T-helper 17 cell (primary cell): Measurements from ENCODE around the gene RAB36. TPM values are rescaled to one million over a fixed set of nuclear protein-coding genes. Genes with fewer than 3 reads are reported as not detected.

Experiments
- ATAC-seq: fragments of 150-1000 bp; cut with Tn5 transposase; 2 replicates; pipeline ENCODE4 v1.10.0; 2021; ENCODE audit warnings: mild to moderate bottlenecking, moderate library complexity
- DNase-seq, 3 donors: peaks; one replicate each; pipeline versions ENCODE4 v3.0.0 to v3.0.0-alpha.2; 2020 to 2021
- H3K9me3 ChIP-seq: one replicate; pipeline ENCODE4 v1.7.0; 2013; ENCODE audit warnings: low read length, mild to moderate bottlenecking; ENCODE audit not compliant: control insufficient read depth, poor library complexity, severe bottlenecking
- H3K27ac Mint-ChIP-seq: one replicate; pipeline ENCODE4 v1.8.0; 2022; ENCODE audit warnings: mild to moderate bottlenecking, moderate library complexity, mixed read lengths
- H3K27me3 Mint-ChIP-seq: one replicate; pipeline ENCODE4 v1.8.0; 2022; ENCODE audit warnings: mixed read lengths
- H3K36me3 Mint-ChIP-seq: one replicate; pipeline ENCODE4 v1.8.0; 2022; ENCODE audit warnings: low read depth, mixed read lengths
- H3K4me1 Mint-ChIP-seq: one replicate; pipeline ENCODE4 v1.8.0; 2022; ENCODE audit warnings: mild to moderate bottlenecking, mixed read lengths
- H3K4me3 Mint-ChIP-seq: one replicate; pipeline ENCODE4 v1.8.0; 2022; ENCODE audit warnings: mild to moderate bottlenecking, moderate library complexity, mixed read lengths
- total RNA-seq, 4 donors: library from RNA in 2 of 4; stranded (reverse) in 2 of 4; gene quantifications; one replicate each; pipeline ENCODE4 v1.2.3 and lab custom pipeline; 2022 to 2026

Gene RAB36, protein sequence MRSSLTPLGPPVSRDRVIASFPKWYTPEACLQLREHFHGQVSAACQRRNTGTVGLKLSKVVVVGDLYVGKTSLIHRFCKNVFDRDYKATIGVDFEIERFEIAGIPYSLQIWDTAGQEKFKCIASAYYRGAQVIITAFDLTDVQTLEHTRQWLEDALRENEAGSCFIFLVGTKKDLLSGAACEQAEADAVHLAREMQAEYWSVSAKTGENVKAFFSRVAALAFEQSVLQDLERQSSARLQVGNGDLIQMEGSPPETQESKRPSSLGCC
- total RNA-seq, result 1 to 10 TPM; 1.1 to 2.4 TPM
- 0.68 to 0.93 reads per million in 2 donors for total RNA-seq (lab: John Stamatoyannopoulos, UW)

- Mint-ChIP-seq H3K27ac (peak within 1 kb of the TSS; percentile 99), H3K36me3 (no peaks in the 10 kb centered on the region), H3K4me1 (peaks cover 32% of the 10 kb centered on the region), H3K4me3 (peak within 1 kb of the TSS; percentile 78), H3K27me3 (no peaks in the 10 kb centered on the region)
- H3K9me3 ChIP-seq, result no peaks in the 10 kb centered on the region
- ATAC-seq, result peak; percentile 74
- DNase-seq, result peak; percentile 91 to 94 (median 93)
These were observed at the start of gene RAB36 for GRCh38 chr22:23144932-23145877. Gene RAB36 (plus strand): TSS chr22:23145477. CDS start chr22:23146617, 1,140 bp downstream.

DNA sequence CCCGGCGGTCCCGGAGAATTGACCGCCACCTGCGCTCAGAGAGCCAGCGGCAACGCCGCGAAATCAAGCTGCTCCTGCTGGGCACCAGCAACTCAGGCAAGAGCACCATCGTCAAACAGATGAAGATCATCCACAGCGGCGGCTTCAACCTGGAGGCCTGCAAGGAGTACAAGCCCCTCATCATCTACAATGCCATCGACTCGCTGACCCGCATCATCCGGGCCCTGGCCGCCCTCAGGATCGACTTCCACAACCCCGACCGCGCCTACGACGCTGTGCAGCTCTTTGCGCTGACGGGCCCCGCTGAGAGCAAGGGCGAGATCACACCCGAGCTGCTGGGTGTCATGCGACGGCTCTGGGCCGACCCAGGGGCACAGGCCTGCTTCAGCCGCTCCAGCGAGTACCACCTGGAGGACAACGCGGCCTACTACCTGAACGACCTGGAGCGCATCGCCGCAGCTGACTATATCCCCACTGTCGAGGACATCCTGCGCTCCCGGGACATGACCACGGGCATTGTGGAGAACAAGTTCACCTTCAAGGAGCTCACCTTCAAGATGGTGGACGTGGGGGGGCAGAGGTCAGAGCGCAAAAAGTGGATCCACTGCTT lies 49.4 kb upstream of the RAB36 start:
- no peaks in the 10 kb centered on the region for H3K27me3 Mint-ChIP-seq
- no peaks in the 10 kb centered on the region for H3K4me1 Mint-ChIP-seq
- no peaks in the 10 kb centered on the region for H3K9me3 ChIP-seq
- DNase-seq, result no peak
- H3K4me3 Mint-ChIP-seq, result no peak overlapping the region
- peaks cover 2% of the 10 kb centered on the region for H3K36me3 Mint-ChIP-seq
- H3K27ac Mint-ChIP-seq, result no peak overlapping the region
- no peak for ATAC-seq

DNA sequence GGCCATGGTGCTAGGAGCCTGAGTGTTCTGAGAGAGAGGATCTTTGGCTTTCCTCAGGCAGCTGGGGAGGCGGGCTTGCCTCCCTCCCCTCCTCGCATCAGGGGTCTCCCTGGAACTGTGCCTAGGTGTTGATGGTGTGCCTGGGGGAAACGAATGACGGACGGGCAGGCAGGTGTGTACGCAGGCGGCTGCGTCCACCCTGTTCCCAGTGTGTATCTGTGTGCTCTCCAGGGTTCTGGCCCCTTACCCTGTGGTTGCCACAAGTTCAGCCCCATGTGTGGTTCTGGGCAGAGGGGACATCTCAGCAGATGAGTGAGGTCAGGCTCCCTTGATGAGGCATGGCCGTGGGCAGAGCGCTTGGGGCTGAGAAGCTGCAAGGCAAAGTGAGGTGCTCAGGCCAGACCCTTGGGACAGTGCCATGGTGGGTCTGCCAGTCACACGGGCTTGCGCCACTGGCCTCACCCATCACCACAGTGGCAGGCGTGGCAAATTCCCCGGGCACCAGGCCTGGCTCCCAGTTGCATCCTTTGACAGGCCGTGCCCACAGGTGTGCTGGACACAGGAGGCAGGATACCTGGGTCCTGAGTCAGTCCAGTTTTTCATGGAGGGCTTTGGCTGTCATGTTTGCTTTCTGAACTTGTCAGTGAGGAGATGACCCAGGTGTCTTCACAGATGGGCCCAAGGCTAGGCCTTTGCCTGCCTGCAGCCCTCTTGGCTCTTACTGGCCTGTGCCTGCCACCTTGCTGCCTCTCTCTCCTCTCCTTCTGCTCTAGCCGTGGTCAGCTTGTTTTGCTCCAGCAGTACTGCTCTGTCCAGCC lies 47.7 kb upstream of the RAB36 start:
- Mint-ChIP-seq H3K4me3 (no peak overlapping the region), H3K27ac (no peak overlapping the region)
- DNase-seq, result no peak

DNA sequence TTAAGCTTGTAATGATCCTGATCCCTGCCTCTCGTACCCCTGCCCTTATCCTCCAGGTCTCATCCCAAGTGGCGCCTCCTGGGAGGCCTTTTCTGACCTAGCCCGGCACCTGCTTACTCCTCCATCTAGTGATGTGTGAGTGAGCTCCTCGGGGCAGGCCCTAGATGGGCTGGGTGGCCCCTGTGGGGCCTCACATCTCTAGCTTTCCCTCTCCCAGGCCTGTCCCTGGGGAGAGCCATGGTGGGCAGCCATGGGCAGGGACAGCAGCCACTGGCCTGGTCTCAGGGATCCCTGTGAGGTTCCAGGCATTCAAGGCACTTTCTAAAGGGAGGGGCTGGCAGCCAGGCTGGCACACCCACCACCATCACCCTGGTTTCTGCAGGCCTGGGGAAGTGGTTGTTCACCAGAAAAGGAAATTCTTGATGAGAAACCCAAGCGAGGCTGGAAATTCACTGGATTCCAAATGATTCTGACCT lies 47.0 kb upstream of the RAB36 start:
- H3K4me1 Mint-ChIP-seq, result no peaks in the 10 kb centered on the region
- H3K9me3 ChIP-seq, result no peaks in the 10 kb centered on the region
- H3K27ac Mint-ChIP-seq, result no peak overlapping the region
- peaks cover 2% of the 10 kb centered on the region for H3K36me3 Mint-ChIP-seq
- DNase-seq (no peak), ATAC-seq (no peak)
- H3K4me3 Mint-ChIP-seq, result no peak overlapping the region
- no peaks in the 10 kb centered on the region for H3K27me3 Mint-ChIP-seq

More for the DNA sequence above, 47.7 kb upstream of the RAB36 start:
- Mint-ChIP-seq H3K27me3 (no peaks in the 10 kb centered on the region), H3K36me3 (peaks cover 2% of the 10 kb centered on the region), H3K4me1 (no peaks in the 10 kb centered on the region)
- H3K9me3 ChIP-seq, result no peaks in the 10 kb centered on the region
- no peak for ATAC-seq

DNA sequence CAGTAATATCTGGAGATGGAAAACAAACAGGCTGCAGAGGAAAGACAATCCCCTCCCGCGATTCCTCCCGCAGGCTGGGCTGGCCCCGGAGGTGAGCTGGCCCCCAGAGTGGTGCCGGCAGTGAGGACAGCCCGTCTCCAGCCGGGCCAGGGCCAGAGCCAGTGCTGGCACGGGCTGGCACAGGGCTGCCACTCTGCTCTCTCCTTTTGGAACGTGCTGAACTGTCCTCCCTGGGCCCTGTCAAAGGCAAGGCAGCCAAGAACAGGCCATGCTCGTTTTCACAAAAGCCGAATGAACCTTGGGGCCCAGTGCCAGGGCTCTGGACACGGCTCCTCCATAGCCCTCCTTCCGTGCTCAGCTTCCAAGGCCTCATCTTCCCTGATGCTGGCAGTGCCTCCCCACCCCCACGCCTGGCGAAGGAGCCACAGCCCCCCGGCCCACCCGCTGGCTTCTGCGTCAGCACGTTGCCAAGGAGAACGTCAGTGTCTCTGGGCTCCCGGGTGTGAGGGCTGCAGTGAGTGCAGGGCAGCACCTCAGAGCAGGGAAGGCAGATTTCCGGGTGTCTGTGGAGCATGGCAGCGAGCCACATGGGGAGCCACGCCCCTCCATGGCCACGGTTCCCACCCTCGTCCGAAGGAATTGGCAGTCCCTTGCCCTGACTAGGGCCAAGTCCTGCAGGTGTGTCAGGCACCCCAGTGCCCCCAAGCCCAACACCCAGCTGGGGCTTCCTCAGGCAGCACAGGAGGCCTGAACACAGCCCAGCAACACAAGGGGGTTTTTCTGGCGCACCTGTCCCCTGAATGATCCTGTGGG lies 46.4 kb upstream of the RAB36 start:
- no peak for ATAC-seq
- H3K27me3 Mint-ChIP-seq, result no peaks in the 10 kb centered on the region
- DNase-seq, result no peak
- no peaks in the 10 kb centered on the region for H3K9me3 ChIP-seq
- peaks cover 2% of the 10 kb centered on the region for H3K36me3 Mint-ChIP-seq
- no peak overlapping the region for H3K27ac Mint-ChIP-seq
- H3K4me1 Mint-ChIP-seq, result no peaks in the 10 kb centered on the region
- H3K4me3 Mint-ChIP-seq, result no peak overlapping the region

DNA sequence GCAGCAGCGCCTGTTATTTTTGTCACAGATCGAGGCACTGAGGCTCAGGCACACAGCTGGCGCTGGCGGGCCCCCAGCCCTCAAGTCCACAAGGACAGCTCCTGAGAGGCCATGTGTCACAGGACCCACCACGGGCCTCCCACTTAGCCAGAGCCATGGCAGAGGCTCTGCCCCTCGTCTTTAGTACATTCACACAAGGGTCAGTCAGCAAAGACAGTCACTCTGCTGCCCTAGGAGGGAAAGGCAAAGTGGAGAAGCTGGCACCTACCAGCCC lies 45.8 kb upstream of the RAB36 start:
- H3K27ac Mint-ChIP-seq, result no peak overlapping the region
- peaks cover 2% of the 10 kb centered on the region for H3K36me3 Mint-ChIP-seq
- no peaks in the 10 kb centered on the region for H3K9me3 ChIP-seq
- DNase-seq (no peak), ATAC-seq (no peak)
- H3K27me3 Mint-ChIP-seq, result no peaks in the 10 kb centered on the region
- no peak overlapping the region for H3K4me3 Mint-ChIP-seq
- H3K4me1 Mint-ChIP-seq, result no peaks in the 10 kb centered on the region

GRCh38 chr22:23100124-23100801 lies 45.0 kb upstream of the RAB36 start:
- no peak for DNase-seq

DNA sequence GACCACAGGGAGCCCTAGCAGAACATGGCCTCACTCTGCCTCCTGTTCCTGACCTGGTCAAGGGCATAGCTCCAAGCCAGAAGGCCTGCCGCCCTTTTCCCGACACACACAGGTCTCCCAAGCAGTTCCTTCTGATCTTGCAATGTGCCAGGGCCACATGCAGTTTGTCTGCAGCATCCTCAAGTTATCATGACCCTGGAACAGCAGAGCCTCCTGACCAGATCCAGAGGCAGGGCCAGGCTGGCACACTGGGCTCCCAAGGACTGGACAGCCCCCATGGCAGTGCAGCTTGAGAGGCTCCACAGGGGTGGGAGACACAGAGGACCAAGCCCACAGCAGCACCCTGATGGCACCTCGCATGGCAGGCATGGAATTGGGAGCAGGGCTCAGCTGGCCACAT lies 43.8 kb upstream of the RAB36 start:
- DNase-seq (no peak), ATAC-seq (no peak)
- no peaks in the 10 kb centered on the region for H3K9me3 ChIP-seq
- H3K27me3 Mint-ChIP-seq, result no peaks in the 10 kb centered on the region
- H3K4me1 Mint-ChIP-seq, result no peaks in the 10 kb centered on the region
- H3K27ac Mint-ChIP-seq, result no peak overlapping the region
- no peak overlapping the region for H3K4me3 Mint-ChIP-seq
- peaks cover 2% of the 10 kb centered on the region for H3K36me3 Mint-ChIP-seq

More at GRCh38 chr22:23100124-23100801, 45.0 kb upstream of the RAB36 start:
- H3K4me3 Mint-ChIP-seq, result no peak overlapping the region
- H3K36me3 Mint-ChIP-seq, result peaks cover 2% of the 10 kb centered on the region
- no peaks in the 10 kb centered on the region for H3K9me3 ChIP-seq
- H3K27ac Mint-ChIP-seq, result no peak overlapping the region
- H3K4me1 Mint-ChIP-seq, result no peaks in the 10 kb centered on the region
- ATAC-seq, result no peak
- H3K27me3 Mint-ChIP-seq, result no peaks in the 10 kb centered on the region

GRCh38 chr22:23102002-23102655 lies 43.1 kb upstream of the RAB36 start:
- no peaks in the 10 kb centered on the region for H3K36me3 Mint-ChIP-seq

DNA sequence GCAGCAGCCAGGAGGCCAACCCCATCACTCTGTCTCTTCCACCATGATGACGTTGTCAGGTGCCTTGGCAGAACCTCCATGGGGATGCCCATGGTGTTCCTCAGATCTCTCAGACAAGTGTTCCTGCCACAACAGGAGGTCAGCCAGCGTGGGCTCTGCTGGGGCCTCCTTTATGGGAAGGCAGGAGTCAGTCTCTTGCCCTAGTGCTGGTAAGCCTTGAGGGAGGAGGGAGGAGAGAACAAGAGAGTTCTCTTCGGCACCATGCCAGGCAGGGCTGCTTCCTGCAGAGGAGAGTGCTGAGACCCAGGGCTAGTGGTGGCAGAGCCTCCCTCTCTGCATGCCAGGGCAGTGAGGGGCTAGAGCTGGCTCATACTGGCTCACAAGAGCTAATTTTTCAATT lies 42.5 kb upstream of the RAB36 start:
- Mint-ChIP-seq H3K4me3 (no peak overlapping the region), H3K36me3 (no peaks in the 10 kb centered on the region), H3K27me3 (no peaks in the 10 kb centered on the region), H3K4me1 (no peaks in the 10 kb centered on the region), H3K27ac (peak overlapping the region; percentile 27)
- no peak for DNase-seq
- H3K9me3 ChIP-seq, result no peaks in the 10 kb centered on the region
- ATAC-seq, result no peak

More at GRCh38 chr22:23102002-23102655, 43.1 kb upstream of the RAB36 start:
- Mint-ChIP-seq H3K4me1 (no peaks in the 10 kb centered on the region), H3K27me3 (no peaks in the 10 kb centered on the region), H3K4me3 (no peak overlapping the region), H3K27ac (peak overlapping the region; percentile 27)
- no peak for ATAC-seq
- H3K9me3 ChIP-seq, result no peaks in the 10 kb centered on the region
- DNase-seq, result no peak

- H3K27ac Mint-ChIP-seq, result no peak overlapping the region
- H3K4me1 Mint-ChIP-seq, result no peaks in the 10 kb centered on the region
- ATAC-seq, result no peak
These were observed 41.9 kb upstream of the RAB36 start for GRCh38 chr22:23103199-23103954.

More at GRCh38 chr22:23103199-23103954, 41.9 kb upstream of the RAB36 start:
- DNase-seq, result no peak
- Mint-ChIP-seq H3K36me3 (no peaks in the 10 kb centered on the region), H3K4me3 (no peak overlapping the region), H3K27me3 (no peaks in the 10 kb centered on the region)
- no peaks in the 10 kb centered on the region for H3K9me3 ChIP-seq
